Measurements from ENCODE around the gene NTF4.

- no peak for TF ChIP-seq CTCF (IDR thresholded peaks at IDR 0.05)
- TF ChIP-seq POLR2A (IDR thresholded peaks at IDR 0.05): no peak
These were observed 489 bp downstream of the NTF4 start for GRCh38 chr19:49064029-49064629.

Data from body of pancreas (tissue), 4 donors.